ENCODE data around the gene MFNG. TPM values are rescaled to one million over a fixed set of nuclear protein-coding genes. Genes with fewer than 3 reads are reported as not detected.

The MFNG gene
- total RNA-seq, 1 experiment from 2014 or later, result 0.07 TPM

DNA sequence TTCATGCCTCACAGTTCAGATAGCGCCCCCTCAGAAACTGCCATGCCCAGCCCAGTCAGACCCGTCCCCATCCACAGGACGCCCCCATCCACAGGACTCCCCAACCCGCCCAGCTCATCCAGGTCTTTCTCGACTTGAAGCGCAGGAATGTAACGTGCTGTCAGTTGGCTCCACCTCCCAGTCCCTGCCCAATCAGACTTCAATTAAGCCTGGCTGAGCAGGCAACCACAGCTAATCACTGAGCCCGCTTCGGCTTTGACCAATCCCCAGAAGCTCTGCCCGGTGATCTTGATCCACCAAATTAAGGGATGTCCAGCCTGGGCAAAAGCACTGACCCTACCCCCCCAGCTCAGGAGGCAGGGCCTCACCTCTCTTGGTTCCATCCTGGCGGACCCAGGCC lies 10.5 kb upstream of the MFNG start:
- peak; percentile 78 for DNase-seq (ENCODE audit: low read depth)

DNA sequence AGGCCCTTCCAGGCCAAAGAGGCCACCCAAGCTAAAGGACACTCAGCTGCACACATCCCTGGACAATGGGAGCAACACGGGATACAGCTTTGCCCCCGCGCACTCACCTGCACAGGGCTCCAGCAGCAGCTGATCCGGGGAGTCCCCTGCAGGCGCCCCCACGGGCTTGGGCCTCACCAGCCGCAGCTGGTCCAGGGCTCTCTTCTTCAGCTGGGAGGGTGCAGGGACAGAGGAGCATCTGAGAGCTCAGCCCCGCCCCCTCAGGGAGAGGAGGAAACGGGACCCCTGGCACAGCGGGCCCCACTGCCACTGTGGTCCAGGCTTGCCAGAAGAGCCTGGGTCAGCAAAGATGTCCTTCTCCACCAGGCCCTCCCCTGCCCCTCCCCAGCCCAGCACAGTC lies 7.8 kb upstream of the MFNG start:
- DNase-seq (ENCODE audit: low read depth), result no peak

DNA sequence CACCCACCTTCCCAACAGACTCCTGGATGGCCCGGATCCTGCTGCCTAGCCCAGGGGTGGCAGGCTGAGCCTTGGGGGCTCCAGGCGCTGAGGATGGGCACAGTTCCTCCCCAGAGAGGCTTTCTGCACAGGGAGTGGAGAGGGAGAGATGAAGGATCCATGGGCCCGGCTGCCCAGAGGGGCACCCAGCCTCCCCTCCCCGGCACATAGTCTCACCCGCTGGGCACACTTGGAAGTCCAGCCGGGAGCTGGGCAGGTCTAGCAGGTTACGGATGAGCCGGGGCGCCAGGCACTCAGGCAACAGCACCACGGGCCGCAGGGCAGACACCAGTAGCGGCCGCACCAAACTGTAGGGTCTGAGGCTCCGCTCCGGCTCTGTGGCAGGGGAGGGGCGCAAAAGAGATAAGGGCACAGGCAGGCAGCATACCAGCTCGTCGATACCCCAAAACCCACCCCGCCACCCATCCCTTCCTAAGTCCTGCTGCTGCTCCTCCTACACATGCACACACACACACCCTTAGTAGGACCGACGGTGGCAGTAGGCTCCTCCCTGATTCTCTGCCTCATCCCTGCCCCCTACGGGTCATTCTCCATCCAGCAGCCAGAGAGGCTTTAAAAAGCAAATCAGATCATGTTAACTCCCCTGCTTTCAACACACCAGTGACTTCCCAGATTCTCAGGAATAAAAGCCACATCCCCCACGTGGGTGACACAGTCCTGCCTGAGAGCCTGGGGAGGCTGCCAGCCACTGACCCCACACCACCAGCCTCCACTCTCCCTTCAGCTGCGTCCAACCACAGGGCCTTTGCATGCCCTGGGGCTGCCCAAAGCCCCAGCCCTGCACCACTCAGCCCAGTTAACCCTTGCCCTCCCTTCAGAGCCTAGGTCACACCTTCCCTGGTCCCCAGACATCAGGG lies 6.5 kb upstream of the MFNG start:
- peak; percentile 75 for DNase-seq (ENCODE audit: low read depth)

DNA sequence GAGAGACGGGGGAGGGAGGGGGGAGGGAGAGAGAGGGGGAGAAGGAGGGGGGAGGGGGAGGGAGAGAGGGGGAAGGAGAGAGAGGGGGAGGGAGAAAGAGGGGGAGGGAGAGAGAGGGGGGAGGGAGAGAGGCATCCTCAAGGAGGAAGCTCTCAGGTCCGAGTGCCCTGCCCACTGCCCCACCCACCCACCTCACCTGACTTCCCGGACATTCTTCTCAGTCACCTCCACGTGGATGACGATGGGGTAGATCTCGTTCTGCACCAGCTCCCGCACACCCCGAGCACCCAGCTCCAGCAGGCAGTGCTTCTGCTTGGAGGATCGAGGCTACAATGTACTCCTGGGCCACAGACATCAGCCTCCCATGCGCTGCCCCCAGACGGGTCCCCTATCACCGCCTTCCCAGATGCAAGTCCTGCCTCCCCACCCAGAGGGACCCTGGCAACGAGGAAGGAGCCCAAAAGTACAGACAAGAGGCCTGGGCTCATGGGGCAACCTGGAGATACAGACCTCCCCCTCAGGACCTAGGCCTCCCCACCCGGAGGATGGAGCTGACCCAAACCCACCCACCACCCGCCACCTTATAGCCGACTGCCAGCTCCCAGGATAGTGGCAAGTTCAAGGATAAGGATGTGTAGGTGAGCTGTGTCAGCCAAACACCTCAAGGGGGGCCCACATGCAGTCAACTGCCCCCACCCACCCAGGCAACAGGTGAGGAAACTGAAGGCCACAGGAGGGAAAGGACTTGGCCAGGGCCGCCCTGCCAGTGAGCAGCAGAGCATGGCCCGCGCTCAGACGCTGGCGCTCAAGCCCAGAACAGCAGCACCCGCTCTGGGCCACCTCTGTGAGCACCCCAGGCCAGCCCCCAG lies 5.6 kb upstream of the MFNG start:
- DNase-seq (ENCODE audit: low read depth), result no peak

DNA sequence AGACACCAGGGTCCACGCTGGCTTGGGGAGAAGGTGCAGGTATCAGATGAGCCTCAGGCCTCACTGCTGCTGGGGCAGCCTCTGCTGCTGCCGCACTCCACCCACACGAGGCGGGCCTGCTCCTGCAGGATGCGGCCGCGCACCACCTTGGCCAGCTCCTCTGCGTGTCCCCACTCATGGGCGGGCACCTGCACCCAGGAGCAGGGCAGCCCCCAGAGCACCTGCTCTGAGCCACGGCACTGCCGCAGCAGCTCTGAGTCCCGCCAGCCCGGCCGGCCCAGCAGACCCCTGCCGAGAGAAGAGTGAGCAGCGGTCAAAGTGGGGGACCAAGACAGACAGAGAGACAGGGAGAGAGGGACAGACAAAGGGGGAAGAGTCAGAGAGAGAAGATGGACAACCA lies 4.9 kb upstream of the MFNG start:
- DNase-seq (ENCODE audit: low read depth), result no peak

DNA sequence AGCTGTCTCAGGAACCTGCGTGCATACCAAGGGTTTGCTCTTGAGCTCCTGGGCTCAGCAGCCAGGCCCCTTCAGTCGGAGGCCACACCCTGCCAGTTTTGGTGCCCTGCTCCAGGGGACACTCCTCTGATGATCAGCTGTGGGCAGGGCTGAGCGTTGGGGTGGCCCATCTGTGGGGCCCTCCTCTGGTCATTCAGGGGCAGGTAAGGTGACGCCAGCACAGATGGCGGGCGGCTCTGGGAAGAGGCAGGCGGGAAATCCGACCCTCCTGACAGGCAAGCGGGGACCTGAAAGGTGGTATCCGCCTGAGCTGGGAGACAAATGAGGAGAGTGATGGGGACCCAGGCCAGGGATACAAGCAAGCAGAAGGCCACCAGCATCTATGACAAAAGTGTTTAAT lies 3.8 kb upstream of the MFNG start:
- DNase-seq (ENCODE audit: low read depth), result no peak

DNA sequence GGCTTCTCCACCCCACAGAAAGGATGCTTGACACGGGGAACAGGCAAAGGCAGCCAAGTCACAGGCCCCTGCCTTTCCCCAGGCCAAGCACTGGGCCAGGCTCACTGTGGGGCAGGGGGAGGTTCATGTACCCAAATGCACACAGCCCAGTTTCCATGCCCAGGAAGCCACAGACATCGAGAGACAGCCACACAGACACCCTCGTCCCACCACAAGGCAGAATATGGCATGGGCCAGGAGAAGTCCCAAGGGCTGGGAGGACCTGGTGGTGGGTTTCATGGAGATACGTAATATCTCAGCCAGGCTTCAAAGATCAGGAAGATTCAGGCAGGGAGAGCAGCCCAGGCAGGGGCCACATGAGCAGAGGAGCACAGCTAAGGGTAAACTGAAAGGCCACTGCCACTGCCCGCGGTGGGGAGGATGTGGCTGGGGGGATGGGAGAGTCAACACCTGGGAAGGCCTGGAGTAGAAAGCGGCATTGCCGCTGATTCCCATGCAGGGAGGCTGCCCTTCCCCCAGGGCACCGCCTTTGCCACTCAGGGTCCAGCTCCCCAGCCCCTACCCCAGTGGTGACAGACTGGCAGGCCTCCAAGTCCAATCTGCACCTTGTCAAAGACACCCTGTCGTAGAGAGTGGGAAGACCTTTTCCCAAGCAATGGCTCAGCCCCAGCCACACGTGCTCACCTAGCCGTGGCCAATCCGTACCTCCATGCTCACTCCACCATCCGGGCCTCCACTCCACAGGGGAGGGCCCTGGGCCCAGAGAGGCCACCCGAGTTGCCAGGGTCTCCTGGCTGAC lies 2.4 kb upstream of the MFNG start:
- no peak for DNase-seq (ENCODE audit: low read depth)

DNA sequence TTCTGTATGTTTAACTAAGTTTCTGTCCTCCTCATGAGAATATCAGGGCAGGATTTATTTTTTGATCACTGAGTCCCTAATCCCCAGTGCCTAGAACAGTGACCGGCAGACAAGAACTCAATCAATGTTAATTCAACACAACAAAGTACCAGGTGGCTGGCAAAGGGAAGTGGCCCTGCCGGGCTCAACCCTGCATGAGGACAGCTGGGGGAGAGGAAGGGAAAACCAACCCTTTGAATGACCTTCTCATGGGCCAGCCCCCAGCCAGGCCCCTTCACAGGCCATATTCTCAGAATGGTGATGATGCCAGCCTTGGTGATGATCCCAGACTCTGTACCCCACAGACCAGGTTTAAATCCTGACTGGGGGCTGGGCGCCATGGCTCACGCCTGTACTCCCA lies 1.4 kb upstream of the MFNG start:
- DNase-seq (ENCODE audit: low read depth), result no peak

DNA sequence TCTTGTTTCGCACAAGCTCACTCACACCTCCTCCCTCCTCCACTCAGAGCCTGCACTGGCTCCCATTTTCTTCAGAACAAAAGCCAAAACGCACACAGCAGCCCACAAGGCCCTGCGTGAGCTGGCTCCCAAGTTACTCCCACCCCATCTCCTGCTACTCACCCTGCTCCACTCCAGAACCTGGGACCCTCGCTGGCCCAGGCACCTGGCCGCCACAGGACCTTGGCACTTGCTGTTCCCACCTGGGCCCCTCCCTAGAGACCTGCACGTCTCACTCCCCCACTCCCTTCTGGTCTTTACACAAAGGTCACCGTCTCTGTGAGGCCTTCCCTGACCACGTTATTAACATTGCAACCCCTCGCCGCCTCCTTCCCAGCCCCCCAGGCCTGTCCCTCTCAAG lies 945 bp upstream of the MFNG start:
- DNase-seq (ENCODE audit: low read depth), result no peak

DNA sequence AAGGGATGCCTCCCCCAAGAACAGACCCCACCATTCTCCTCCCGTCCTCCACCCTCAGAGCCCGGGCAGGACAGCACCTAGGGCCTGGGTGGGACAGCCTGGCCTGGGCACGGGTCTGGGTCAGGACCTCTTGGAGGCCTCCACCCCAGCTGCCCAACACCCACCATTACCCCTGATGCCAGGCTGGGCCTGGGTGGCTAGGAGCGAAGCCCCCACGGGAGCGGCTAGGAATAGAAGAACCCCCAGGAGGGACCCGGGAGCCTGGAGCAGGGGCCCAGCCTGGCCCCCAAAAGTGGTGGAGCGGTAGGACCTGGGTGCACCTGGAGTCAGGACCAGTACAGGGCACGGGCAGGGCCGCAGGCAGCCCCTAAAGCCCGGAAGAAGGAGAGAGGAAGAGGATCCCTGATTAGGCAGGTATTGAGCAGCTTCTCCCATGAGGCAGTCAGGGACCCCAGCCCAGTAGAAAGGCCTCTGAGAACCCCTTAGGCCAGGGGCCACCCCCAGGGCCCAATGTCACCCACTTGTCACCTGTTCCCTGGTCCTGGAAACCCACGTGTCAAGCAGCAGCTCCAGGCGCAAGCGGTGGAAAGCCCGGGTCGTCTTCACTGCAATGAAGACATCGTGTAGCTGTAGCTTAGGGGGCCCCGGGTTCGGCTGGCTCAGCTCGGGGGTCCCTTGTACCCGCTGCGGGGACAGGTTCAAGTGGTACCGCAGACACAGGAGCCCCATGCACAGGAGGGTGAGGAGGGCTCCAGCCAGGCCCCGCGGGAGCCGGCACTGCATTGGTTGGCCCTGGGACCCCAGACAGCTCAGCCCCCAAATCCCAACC lies 575 bp downstream of the MFNG start:
- no peak for DNase-seq (ENCODE audit: low read depth)

DNA sequence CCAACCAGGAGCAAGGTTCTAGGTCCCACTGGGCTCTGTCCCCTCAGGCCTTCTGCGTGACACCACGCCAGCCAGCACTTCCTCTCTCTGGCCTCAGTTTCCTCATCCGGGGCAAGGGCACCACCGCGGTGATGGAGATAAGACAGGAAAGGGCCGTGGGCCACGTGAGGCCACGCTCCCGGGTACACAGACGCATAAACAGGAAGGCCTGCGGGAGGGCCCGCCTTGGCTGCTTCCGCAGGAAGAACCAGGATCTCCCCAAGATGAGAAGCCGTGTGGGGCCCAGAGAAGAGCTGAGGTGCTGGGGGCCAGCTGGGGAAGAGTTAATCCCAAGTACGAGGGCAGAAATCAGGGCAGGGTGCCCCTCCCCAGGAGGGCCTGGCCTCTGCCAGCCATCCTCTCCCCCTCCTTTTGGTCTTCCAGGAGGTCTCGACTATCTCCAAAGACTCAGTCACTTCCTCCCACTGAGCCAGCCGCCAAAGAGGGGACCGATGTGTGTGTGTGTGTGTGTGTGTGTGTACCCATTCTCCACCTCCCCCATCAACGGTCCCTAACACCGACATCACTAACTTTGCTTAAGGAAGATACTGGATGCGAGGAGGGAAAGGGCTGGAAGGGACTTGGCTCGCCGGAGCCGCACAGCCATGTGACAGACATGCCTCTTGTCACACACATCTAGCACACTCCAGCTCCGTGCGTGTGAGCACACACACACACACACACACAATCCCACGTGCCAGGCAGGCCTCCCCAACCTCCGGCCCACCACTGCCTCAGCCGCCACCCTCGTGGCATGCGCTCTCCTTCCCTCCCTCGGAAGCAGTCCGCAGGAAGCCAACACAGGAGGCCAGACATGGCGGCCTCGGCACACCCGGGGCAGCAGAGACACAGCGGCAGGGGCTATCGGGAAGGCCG lies 1.4 kb downstream of the MFNG start:
- DNase-seq (ENCODE audit: low read depth), result no peak

DNA sequence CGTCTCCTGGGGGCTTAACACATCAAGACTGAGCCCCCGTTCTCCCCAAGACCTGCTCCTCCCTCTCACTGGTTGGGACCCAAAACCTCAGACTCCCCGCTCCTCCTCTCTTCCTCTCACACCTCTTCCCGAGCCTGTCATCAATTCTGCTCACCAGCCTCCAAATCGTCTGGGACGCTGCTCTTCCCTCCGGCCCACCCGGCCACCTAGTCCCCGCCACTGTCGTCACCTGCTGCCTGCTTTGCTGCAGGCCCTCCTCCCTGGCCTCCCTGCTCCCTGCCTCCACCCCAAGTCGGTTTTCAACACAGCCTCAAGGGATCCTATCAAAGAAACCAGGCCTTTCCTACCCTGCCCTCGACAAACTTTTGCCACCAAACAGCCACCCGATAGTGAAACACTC lies 3.1 kb downstream of the MFNG start:
- DNase-seq (ENCODE audit: low read depth), result no peak

DNA sequence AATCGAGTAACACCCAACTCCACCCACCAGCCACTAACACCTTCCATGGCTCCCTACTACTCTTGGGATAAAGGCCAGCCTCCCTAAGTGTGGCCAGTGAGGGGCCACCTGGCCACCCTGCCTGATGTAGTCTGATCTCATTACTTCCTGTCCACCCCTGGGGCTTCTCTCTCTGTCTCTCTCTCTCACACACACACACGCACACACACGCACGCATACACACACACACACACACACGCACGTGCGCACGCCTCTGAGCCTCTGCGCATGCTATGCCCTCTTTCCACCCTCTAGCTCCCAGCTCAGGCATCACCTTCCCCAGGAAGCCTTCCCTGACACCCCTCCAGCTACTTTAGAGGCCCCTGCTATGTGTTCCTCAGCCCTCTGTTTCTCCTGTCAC lies 3.9 kb downstream of the MFNG start:
- DNase-seq (ENCODE audit: low read depth), result no peak

DNA sequence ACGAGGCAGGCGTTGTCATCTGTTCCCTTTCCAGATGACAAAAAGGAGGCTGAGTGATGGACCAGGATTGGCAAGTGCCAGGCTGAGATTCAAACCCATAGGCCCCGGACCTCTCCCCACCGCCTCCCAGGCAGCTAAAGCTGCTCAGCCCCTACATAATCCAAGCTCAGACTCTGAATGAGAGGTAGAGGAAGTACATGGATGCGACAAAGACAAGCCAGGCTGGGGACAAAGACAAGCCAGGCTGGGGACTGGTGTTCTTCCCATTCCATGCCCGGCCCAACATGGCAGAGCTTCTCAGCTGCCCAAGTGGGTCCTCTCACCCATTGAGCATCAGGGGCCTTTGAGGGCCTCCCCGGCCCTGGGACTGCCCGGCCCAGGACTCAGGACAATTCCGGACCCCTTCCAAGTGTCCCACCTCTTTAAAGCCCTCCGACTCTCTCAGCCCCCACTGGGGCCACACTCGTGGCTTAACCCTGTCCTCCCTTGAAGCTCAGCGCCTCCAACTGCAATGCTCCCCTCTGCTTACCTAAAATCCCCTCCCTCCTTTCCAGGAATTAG lies 4.8 kb downstream of the MFNG start:
- DNase-seq (ENCODE audit: low read depth), result no peak

DNA sequence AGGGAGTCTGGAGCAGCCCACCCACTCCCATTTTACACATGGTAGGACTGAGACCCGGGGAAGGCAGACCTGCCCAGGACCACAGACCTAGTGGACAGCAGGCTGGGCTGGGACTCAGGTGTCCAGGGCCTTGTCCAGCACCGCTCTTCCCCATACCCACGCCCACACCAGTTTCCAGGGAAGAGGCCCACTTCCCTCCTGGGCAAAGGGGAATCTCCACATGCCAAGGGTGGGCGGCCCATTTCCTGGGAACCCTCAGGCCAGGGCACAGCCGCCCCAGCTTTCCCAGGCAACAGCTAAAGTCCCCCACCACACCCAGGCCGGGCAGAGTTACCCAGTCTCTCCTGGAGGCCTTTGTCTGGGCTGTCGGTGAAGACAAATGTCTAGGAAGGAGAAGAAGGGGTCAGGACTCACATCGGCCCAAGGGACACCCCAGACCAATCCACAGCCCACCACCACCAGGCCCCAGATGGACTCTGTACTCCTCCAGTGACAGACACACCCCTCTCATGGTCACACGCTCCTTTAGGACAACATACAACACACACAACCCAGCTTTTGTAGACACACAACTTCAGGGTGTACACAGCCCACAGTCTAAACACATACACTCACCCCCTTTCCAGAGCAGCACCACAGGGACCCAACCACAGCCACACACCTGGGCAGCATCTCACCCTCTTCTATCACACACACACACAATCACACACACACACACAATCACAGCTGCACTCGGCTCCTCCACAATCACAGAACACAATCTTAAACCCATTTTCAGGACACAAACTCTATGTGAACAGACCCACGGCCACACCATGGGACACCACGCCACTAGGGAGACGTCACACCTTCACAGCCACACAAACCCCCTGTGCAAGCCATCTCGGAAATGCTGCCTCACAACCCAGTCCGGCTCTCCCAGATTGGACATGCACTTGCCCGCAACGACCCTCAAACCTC lies 5.5 kb downstream of the MFNG start:
- no peak for DNase-seq (ENCODE audit: low read depth)

DNA sequence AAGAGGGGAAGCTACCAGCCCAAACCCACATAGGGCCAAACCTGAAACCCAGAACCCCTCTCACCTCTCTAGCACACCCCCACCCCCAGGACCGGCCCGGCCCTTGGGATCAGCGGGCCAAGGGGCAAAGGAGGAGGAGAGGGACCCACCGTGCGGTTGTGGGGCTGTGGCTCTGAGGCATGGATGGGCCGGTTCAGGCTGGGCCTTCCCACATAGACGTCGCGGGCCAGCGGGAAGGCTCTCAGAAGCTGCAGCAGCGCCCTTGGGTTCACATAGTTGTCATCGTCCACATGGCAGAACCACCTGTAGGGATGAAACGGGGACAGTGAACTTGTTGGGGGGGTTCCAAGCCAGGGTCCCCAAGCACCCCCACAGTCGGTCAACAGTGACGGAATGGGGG lies 7.0 kb downstream of the MFNG start:
- DNase-seq (ENCODE audit: low read depth), result no peak

DNA sequence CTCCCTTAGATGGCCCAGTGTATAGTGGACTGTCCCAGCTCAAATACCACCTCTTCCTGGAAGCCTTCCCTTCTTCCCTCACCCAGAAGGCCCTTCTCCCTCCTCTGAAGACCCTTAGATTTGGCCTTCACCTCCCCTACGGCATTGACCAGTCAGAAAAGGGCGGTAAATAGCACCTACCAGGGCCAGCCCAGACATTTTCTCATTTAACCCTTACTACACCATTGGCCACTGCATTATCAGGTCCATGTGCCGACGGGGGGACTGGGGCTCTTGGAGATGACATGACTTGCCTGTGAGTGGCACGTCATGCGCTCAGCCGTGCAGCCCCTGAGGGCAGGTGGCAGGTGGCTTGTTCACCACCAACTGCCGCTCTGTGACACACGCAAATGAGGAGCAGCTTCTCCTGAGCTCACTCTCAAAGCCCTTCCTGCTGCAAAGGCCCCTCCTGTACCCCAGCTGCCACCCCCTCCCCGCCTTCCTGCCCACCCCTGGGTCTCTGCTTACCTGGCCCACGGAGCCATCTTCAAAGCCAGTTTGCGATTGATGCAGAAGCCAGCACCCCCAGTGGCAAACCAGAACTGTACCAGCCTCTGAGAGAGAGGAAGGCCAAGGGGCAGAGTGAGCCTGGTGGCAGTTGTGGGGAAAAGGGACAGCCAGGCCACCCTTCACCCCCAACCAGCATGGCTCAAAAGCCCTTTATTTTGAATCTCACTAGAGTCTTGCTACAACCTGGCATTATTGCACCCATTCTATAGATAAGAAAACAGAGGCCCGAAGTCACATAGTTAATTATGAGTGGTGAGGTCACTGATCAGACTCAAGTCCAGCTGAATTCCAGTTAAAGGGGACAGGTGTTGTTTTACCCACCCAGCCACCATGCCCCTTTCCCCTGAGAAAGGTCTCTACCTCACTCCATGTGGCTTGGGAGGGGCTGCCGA lies 9.5 kb downstream of the MFNG start:
- no peak for DNase-seq (ENCODE audit: low read depth)
